ENCODE data around the gene BRI3BP.

Gene BRI3BP

DNA sequence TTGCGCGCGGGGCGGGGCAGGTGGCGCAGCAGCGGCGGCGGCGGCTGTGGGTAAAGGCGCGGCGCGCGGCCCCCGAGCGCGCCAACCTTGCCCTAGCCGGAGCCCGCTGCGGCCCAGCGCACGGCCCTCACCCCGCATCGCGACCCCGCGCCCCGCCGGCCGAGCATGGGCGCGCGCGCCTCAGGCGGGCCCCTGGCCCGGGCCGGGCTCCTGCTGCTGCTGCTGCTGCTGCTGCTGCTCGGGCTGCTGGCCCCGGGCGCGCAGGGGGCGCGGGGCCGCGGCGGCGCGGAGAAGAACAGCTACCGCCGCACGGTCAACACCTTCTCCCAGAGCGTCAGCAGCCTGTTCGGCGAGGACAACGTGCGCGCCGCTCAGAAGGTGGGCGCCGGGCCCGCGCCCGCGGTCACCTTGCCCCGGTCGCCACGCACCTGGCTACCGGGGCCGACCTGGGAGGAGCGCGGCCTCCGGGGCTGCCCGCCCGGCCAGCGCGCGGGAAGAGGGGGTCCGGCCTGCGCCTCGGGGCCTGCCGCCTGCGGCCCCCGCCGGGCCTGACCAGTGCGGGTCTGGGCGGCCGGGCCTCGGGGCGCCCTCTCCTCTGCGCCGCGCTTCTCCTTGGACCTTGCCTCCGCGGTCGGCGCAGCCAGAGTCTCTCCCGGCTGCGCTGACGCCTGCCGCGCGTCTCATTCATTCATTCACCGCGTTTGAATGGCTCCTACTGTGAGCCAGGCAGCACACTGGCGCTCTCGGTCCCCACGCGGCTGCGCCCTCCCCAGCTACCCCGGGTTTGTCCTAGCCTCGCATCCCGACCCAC is at the start of gene BRI3BP:
TSS of gene BRI3BP (plus strand) at position 20 of the 811 bp plus-strand sequence. CDS start at position 166, 146 bp downstream.
- DNase-seq: peak; percentile 34

DNA sequence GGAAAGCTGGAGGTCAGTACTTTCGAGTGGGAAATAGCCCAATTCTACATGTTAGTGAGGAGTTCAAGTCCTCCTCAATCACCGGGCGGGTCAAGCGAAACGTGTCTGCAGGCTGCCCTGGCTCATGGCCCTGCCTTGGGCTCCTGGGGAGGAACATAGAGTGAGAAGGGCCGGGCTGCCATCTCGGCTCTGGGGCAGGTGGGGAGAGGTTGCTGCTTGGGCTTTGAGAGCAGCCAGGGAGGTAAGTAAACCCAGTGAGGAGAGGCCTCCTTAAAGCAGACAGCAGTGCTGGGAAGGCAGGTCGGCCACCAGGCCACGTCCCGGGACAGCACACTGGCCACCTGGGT is 47.0 kb upstream of the BRI3BP start:
- no peak for DNase-seq

- DNase-seq: no peak
These were observed 46.4 kb upstream of the BRI3BP start for GRCh38 chr12:124947013-124947412.

DNA sequence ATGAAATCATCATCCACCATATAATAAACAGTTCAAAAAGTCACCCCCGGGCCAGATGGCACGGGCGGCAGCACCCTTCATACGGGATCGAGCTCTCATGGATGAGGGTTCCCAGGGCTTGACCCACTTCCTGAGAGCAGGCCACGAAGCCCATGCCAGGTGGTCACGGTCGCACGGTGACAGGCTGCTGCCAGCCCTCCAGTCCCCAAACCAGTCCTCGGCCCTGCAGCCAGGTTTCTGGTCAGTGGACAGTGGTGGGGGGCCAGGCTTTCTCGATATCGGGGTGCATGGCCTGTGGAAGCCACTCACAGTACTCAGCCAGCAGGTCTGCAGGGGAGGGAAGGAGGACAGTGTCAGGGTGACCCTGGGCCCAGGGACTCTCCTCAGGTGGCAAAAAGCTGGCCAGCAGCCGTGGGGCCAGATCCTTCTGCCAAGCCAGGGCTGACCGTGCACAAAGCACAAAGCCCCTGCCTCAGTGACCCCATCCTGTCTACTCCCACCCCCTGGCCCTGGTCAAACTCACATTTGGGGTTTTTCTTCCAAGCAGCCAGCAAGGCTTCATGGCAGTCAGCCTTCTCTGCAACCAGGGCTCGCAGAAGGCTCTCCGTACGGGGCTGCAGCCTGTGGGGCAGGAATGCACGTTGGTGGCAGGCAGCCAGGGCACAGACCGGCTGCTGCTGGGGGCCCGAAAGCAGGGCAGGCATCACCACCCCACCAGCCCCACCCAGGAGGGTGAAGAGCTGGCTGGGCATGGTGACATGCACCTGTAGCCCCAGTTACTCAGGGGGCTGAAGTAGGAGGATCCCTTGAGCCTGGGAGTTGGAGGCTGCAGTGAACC is 45.7 kb upstream of the BRI3BP start:
- DNase-seq: no peak

- DNase-seq: no peak
These were observed 44.4 kb upstream of the BRI3BP start for GRCh38 chr12:124949066-124949465.

DNA sequence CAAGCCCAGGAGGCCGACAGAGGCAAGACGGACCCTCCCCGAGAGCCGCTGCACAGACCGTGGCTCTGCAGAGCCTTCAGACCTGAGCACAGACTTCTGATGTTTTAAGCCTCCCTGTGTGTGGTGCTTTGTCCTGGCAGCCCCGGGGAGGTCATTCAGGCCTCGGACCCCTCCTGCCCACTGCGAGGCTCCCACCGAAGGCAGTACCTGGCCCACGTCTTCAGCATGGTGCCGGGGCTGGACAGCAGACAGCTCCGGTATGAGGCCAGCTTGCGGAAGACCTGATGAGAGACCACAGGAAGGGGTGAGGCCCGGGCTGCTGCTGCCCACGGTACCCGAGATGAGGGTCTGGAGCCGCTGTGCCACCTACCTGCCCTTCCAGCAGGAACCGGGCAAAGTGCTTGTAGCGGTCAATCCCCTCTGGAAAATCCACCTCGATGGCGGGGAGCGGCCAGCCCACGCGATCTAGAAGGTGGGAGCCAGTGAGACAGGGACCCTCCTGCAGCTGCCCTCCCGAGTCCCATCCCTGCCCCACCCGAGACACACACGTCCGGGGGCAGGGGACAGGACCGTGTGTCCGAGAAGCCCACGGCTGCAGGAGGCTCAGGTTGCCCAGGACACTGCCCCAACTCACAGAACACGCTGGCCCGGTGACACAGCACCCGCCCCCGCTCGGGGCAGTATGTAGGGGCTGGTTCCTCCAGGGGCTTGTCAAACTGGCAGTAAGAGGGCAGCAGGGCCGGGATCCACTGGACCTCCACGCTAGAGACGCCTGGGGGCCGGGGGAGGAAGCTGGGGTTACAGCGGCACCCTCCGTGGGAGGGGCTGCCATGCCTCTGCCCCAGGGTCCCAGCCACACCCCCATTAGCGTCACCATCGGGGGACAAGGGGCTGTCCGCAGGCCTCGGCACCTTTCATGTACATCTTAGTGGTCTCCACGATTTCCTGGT is 43.4 kb upstream of the BRI3BP start:
- DNase-seq: no peak

GRCh38 chr12:124952295-124952694 is 41.1 kb upstream of the BRI3BP start:
- no peak for DNase-seq

DNA sequence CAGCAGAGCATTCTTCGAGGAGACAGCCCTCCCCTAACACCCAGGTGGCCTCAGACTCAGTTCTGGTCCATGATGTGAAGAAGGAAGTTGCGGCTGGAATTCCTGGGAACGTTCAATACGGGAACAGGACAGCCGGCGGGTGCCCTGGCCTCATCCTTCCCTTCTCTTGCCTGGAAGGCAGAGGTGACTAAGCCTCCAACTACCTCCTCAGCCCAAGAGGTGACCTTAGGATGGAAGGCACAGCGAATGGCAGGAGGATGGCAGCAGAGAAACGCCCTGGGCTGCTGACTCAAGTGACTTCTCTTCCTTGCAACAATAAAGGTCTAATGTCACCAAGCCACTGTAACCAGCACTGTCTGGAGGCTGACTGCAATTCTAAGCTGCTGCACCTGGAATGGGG is 40.6 kb upstream of the BRI3BP start:
- no peak for DNase-seq

DNA sequence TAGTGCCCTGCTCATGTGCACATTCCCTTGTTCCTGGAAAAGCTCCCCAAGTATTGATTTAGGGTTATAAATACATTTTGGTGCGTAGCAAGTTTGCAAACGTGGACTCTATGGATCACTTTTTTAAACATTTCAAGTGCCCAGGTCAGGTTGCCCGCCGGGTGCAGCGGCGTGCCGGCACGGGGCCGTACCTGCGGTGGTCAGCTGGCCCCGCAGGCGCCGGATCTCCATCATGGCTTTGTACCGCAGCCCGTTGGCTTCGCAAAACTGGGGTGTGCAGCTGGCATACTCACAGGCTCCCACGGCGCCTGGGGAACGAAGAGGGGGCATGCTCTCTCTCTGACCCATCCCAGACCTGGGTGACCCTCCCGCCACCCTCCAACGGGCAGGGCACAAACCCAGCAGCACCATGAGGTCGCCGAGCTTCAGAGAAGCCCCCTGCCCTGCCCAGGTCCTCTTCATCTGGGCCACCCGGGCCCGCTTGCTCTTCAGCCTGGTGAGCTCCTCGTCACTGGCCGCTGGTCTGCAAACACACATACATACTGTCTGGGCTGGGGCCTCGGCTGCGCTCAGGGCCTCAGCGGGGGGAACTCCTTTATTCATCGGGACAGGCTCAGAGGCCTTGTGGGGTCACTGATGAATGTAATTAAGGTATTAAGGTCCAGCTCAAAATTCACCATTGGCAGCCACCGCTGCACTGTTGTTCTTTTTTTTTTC is 39.6 kb upstream of the BRI3BP start:
- DNase-seq: no peak

GRCh38 chr12:124954771-124955170 is 38.7 kb upstream of the BRI3BP start:
- no peak for DNase-seq

- DNase-seq: no peak
These were observed 36.9 kb upstream of the BRI3BP start for GRCh38 chr12:124956571-124956970.

- no peak for DNase-seq
These were observed 32.4 kb upstream of the BRI3BP start for GRCh38 chr12:124961055-124961454.

GRCh38 chr12:124963211-124963610 is 30.2 kb upstream of the BRI3BP start:
- DNase-seq: peak; percentile 47

GRCh38 chr12:124964251-124964650 is 29.2 kb upstream of the BRI3BP start:
- DNase-seq: no peak

DNA sequence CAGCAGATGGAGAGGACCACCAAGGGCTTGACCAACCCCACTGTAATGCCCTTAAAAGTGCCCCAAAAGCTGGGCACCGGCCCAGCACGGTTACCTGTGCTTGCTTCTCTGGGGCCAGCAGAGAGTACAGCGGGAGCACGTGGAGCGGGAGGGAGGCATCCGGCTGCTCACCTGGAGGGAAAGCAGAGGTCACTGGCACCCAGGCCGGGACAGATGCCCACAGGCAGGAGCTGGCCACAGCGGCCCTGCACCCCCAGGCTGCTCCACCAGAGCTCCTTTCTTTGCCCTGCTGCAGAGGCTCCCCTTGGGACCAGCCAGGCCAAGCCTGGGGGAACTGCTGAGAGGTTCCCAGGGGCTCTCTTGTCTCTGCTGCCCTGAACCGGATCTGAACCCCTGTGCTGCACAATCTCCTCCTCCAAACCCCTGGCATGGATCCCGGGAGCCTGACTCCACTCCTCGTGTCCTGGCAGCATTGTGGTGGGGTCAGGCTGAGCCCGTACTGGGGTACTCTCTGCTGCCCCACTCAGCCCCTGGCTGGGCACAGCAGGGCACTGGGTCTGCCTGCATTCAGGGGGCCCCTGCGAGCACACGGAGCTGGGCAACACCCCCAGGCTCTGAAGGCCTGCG is 28.5 kb upstream of the BRI3BP start:
- no peak for DNase-seq

DNA sequence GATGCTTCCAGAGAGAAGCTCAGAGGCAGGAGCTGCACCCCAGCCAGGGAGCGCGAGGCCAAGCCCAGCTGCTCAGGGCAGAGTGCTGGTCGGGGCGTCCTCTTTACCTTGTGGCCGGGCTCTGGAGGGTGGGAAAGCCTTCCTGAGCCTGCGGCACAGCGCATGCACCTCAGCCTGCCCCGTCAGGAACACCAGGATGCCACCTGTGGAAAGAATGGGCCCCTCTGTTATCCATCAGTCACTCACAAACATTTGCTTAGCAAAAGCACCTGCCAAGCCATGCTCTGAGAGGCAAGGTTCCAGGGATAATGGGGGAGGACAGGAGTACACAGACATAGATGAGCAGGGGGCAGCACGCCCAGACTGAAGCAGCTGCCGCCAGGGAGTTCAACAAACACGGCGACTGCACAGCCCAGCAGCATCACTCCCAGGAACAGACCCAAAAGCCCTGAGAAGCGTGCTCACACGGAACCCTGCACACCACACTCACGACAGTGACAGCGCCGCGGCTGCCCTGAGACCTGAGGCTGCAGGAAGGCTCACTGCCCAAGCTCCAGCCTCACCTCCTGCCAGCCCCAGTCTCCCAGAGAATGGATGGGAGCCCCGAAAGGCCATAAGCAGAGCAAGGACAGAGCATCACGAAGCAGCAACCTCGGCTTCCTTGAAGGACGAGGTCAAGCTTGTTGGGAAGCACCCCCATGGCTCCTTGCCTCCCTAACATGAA is 26.3 kb upstream of the BRI3BP start:
- no peak for DNase-seq

DNA sequence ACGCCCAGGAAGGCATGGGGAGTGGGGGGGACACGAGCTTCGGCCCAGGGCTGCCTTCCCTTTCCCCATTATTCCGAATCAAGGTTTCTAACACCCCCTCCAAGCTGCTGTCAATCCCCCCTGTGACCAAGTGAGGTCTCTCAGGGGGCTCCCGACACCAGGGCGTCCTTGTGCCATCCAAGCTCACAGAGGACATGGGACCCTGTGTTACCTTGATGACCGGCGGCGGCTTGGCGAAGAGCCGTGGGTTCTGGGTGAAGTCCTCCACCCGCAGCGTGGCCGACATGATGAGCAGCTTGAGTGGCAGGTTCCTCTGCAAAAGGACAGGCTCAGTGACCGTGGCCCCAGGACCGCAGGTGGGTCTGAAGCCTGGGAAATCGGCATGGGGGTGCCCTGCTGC is 24.8 kb upstream of the BRI3BP start:
- no peak for DNase-seq

DNA sequence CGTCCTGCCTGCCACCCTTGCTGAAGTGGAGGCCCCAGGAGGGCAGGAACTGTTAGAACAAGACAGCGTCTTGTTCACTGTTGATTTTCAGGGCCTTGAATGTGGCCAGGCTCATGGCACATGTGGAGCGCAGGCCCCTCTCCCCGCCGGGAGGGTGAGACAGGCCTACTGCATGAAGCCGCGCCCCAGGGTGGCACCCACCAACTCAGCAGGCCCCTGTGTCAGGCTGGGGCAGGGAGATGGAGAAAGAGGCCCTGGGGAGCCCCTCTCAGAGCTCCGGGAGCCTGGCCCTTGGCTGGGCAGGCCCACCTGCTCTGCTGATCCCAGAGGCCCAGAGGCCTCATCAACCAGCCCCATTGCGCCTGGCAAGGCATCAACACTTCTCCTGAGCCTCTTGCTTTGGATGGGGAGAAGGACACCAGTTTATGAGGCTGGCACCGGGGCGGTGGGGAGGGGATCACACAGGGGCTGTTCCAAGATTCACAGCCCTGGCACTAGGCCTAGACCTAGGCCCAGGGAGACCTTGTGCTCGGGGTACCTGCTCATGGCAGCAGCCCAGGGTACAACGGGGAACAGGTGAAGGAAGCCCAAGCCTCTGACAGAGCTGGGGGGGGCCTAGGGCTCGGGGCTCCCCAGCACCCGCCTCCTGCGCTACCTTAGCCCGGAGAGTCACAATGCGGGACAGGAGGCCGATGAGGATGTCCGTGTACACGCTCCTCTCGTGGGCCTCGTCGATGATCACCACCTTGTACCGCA is 22.6 kb upstream of the BRI3BP start:
- DNase-seq: no peak

DNA sequence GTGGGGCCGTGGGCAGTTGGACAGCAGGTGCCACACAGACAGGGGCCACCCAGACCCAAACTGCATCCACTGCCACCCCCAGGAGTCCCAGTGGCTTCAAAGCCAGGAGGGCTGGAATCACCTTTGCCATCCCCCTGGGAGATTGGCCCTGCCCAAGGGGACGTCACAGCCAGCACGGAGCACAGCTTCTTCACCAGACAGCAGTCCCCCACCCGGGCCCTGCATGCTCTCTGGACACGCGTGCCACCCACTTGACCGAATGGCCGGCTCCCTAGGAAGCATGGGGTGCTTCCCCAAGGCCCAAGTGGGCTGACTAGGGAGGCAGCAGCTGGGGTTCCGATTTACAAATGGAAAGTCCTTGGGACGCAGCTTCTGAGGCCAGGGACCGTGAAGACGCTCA is 21.8 kb upstream of the BRI3BP start:
- no peak for DNase-seq

- no peak for DNase-seq
These were observed 21.2 kb upstream of the BRI3BP start for GRCh38 chr12:124972211-124972610.
